Measurements from ENCODE around the gene KRTAP17-1.
"Not testable (repeated sequence)": the region's sequence is repeated elsewhere in the genome, so short reads cannot be mapped to it uniquely, and the experiment has no call there.

- not testable (repeated sequence) for TF ChIP-seq CTCF (IDR thresholded peaks at IDR 0.05); POLR2AphosphoS5 (IDR thresholded peaks at IDR 0.05; ENCODE audit: low read depth, low read length); TCF7L2 (IDR thresholded peaks at IDR 0.05; ENCODE audit: low read depth, low read length); SIN3A (IDR thresholded peaks at IDR 0.05; ENCODE audit: borderline replicate concordance, insufficient read depth, low read depth, low read length); REST (IDR thresholded peaks at IDR 0.05; ENCODE audit: insufficient read depth in 1 of 2, low read depth in 2 of 2, low read length in 1 of 2)
Measured at GRCh38 chr17:41275648-41276190, 39.8 kb downstream of the KRTAP17-1 start, which contains the start of gene KRTAP9-7.

Data from Panc1 (cell line).